GM12892 (cell line): ENCODE data around the gene CEP83.

Experiments
- DNase-seq: peaks from one replicate; pipeline ENCODE4 v3.0.0; 2011; ENCODE audit not compliant: insufficient read length
- FAIRE-seq: peaks from 2 replicates; lab custom pipeline; 2011; peaks lifted over from hg19 to GRCh38; lab: Jason Lieb, UNC
- POLR2A ChIP-seq: IDR thresholded peaks from 2 replicates; pipeline ENCODE4 v1.6.1; 2011; ENCODE audit warnings: low read depth, low read length, control low read depth
- POLR2AphosphoS5 ChIP-seq: IDR thresholded peaks from 2 replicates; pipeline ENCODE4 v1.6.1; 2011; ENCODE audit warnings: low read depth, low read length, control low read depth
- TAF1 ChIP-seq: IDR thresholded peaks from 2 replicates; pipeline ENCODE4 v1.6.1; 2011; ENCODE audit warnings: low read depth, mild to moderate bottlenecking, control low read depth, low read length, borderline replicate concordance

Gene CEP83

DNA sequence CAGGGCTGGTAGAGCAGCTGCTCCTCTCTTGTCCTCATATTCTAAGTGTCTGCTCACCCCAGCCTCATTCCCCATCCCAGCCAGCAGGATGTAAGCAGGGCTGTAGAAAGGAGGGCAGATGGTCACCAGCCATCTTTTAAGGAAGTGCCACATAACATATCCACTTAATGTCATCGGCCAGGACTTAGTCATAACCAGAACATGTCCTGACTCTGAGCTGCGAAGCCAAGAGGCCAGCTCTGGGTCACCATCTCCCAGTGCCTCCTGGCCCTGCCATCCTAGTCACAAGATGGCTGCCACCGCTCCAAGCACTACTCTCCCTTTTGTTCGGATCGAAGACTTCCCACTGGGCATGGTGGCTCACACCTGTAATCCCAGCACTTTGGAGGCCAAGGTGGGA lies 187.4 kb downstream of the CEP83 start:
- FAIRE-seq (peak; percentile 70), DNase-seq (no peak)
- TF ChIP-seq POLR2A (no peak), POLR2AphosphoS5 (no peak), TAF1 (no peak)

DNA sequence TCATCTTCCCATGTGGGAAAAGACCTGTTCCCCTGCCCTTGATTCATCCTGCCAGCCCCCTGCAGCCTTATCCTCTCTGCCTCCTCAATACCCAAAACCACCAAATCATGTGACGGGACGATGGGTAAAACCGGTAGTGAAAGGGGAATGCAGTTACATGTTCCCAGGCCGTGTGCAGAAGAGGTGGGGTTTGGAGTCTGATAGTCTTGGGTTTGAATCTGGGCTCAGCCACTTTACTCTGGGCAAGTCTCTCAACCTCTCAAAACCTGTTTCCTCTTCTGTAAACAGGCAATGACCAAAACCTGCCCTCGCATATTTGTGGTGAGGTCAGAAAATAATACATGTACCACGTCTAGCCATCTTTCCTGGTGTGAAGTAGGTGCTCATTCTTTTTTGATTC lies 188.3 kb downstream of the CEP83 start:
- DNase-seq (no peak), FAIRE-seq (peak; percentile 91)
- TF ChIP-seq TAF1 (no peak), POLR2AphosphoS5 (no peak), POLR2A (no peak)

GRCh38 chr12:94269316-94269999 lies 190.2 kb downstream of the CEP83 start:
- DNase-seq: no peak
- peak; percentile 73 for FAIRE-seq

DNA sequence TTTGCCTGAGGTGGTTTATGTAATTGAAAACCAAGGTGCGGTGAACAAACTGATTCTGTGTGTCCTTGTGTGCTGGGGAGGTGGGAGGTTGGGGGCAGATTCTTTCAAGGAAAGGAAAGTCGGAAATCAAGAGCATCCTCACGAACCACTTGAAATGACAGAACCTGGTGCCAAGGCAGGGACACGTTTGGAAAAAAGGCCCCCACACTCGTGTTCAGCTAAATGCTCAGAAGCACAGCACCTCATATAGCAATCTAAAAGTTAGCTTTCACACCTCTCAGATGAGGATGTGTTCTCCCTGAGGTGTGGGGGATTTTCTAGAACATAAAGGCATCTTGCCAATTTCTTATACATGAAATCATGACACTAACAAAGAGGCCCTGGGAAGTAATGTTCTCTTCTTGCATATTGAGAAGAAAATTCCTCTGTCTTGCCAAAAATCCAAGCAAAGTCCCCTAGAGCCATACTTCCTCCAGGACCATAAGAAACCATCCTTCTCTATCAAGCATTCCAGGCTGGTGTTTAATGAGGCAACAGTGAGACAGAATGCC lies 191.7 kb downstream of the CEP83 start:
- TF ChIP-seq POLR2AphosphoS5 (no peak), POLR2A (no peak), TAF1 (no peak)
- FAIRE-seq (peak; percentile 77), DNase-seq (no peak)

More at GRCh38 chr12:94269316-94269999, 190.2 kb downstream of the CEP83 start:
- no peak for TF ChIP-seq POLR2A
- TF ChIP-seq POLR2AphosphoS5: no peak
- TF ChIP-seq TAF1: no peak

GRCh38 chr12:94267537-94267872 lies 192.2 kb downstream of the CEP83 start:
- FAIRE-seq: no peak
- TF ChIP-seq POLR2AphosphoS5 (no peak), POLR2A (no peak), TAF1 (no peak)
- DNase-seq: no peak

GRCh38 chr12:94266796-94267536 lies 192.7 kb downstream of the CEP83 start:
- FAIRE-seq (peak; percentile 36), DNase-seq (no peak)
- TF ChIP-seq POLR2A (no peak), TAF1 (no peak), POLR2AphosphoS5 (no peak)

GRCh38 chr12:94265966-94266745 lies 193.5 kb downstream of the CEP83 start:
- FAIRE-seq (no peak), DNase-seq (no peak)
- TF ChIP-seq POLR2AphosphoS5 (no peak), POLR2A (no peak), TAF1 (no peak)

- TF ChIP-seq TAF1 (no peak), POLR2A (no peak), POLR2AphosphoS5 (no peak)
- no peak for FAIRE-seq
- no peak for DNase-seq
These were observed 194.1 kb downstream of the CEP83 start for GRCh38 chr12:94265539-94265938.

- TF ChIP-seq POLR2AphosphoS5: no peak
- TF ChIP-seq POLR2A: no peak
- TF ChIP-seq TAF1: no peak
- DNase-seq (no peak), FAIRE-seq (no peak)
These were observed 194.8 kb downstream of the CEP83 start for GRCh38 chr12:94264736-94265485.

DNA sequence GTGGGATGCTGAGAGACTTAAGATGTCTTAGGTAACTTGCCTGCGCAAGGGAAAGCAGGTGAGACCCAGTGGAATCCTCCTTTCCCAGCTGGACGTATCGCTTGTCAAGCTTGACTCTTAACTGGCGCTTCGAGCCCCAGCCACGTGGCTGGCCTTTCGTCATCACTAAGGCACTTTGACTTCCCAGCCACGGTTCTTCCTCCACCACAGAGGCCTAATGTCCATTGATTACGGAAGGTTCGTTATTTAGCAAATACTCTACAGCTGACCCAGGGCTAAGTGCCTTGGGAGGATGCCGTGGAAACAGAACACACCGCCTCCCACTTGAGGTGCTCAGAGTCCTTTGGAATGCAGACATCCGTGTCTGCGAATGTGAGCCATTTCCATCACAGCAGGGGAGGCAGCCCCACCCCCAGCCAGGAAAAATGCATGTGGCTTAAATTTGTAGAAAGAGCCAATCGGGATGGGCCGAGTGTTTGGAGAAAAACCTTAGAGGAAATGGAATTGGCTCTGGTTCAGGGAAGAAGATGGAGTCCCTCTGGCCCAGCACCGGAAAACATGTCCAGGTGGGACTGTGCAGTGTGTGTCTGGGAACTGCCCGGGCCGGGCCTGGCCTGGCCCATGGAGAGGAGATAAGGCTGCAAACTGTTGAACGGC lies 195.6 kb downstream of the CEP83 start:
- FAIRE-seq: no peak
- TF ChIP-seq POLR2A (no peak), POLR2AphosphoS5 (no peak), TAF1 (no peak)
- DNase-seq: no peak

DNA sequence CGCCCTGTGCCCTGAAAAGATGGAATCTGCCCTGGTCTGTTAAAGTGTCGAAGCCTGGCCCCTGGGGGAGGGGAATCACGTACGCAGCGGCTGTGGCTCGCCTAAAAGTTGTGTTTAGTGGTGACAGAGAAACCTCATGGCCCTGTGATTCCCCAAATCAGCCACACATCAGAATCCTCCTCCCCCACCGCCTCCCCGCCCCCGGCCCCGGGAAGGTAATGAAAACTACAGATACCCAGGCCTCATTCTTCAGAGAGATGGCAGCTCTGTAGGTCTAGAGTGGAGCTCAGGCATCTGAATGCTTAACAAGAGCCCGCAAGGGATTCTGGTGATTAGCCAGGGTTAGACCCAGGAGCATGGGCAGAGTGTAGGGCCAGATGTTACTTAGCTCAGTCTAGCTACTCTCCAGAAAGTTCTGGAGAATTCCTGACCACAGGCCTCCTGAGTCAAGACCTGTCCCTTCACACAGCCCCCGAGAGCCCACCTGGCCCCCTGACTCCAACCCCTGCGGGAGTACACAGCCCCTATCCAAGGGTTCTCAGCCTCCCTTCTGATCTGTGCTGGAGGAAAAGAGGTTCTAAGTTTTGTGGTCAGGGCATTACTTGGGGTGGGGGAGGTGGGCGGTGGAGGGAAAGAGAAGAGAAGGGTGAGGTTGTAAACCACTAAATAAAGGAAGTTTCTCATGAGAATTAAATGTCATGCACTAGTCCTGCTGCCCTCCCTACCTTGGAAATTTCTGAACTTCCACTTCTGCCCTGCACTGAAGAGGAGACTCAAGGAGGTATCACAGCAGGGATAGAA lies 196.5 kb downstream of the CEP83 start:
- TF ChIP-seq POLR2A (no peak), POLR2AphosphoS5 (no peak)
- FAIRE-seq: no peak
- DNase-seq: no peak
